A549 (cell line): ENCODE data around the gene TRABD. TPM values are rescaled to one million over a fixed set of nuclear protein-coding genes. Genes with fewer than 3 reads are reported as not detected.

Experiments
- ATAC-seq, 2 experiments: fragments of 200-7000 bp in 1 of 2; fragments of >200 bp in 1 of 2; cut with Nextera tagmentation in 1 of 2; cut with Tn5 transposase in 1 of 2; 3 replicates each; pipeline versions ENCODE4 v1.8.0 to v1.9.1; 2018 to 2020; ENCODE audit warnings: mild to moderate bottlenecking in 1 of 2, moderate library complexity in 1 of 2
- CTCF ChIA-PET: fragments of 300-600 bp; sonication (Branson Sonifier 250); formaldehyde crosslinking; extraction: SDS; loops from one replicate; lab custom pipeline; 2021; ENCODE audit warnings: antibody characterized with exemption, inconsistent platforms; lab: Yijun Ruan, JAX
- POLR2A ChIA-PET: fragments of 350-600 bp; formaldehyde crosslinking; extraction: SDS; loops from one replicate; lab custom pipeline; 2021; ENCODE audit warnings: antibody characterized with exemption, inconsistent platforms; lab: Yijun Ruan, JAX
- DNase-seq, 2 experiments: peaks; one replicate each; pipeline versions ENCODE4 v3.0.0 to v3.0.0-alpha.2; 2011 to 2016; ENCODE audit warnings: low read depth in 1 of 2, low spot score in 1 of 2
- FAIRE-seq: peaks from 2 replicates; lab custom pipeline; 2011; peaks lifted over from hg19 to GRCh38; lab: Jason Lieb, UNC
- H3K27ac ChIP-seq, 2 experiments: fragments of >200 bp; sonication (Bioruptor Twin); formaldehyde crosslinking; 3 replicates each; pipeline ENCODE4 v1.5.1; 2016 to 2017
- H3K4me1 ChIP-seq: fragments of >200 bp; sonication (Bioruptor Twin); formaldehyde crosslinking; 3 replicates; pipeline ENCODE4 v1.6.1; 2016
- H3K4me2 ChIP-seq: fragments of >200 bp; sonication (Bioruptor Twin); formaldehyde crosslinking; 3 replicates; pipeline ENCODE4 v1.6.1; 2016
- H3K4me3 ChIP-seq: fragments of >200 bp; sonication (Bioruptor Twin); formaldehyde crosslinking; 3 replicates; pipeline ENCODE4 v1.5.1; 2016
- H3K9me3 ChIP-seq: fragments of >200 bp; sonication (Bioruptor Twin); formaldehyde crosslinking; 3 replicates; pipeline ENCODE4 v1.6.1; 2016
- CBX2 ChIP-seq: fragments of 200-600 bp; sonication (generic); IDR thresholded peaks from 2 replicates; pipeline ENCODE4 v1.6.1; 2016; ENCODE audit warnings: low read depth, mild to moderate bottlenecking, borderline replicate concordance
- CEBPB ChIP-seq, 2 experiments: fragments of >200 bp in 1 of 2; sonication (Bioruptor Twin) in 1 of 2; formaldehyde crosslinking in 1 of 2; IDR thresholded peaks; 2 replicates each; pipeline ENCODE4 v1.6.1; 2012 to 2016
- EHMT2 ChIP-seq: fragments of 200-600 bp; sonication (generic); IDR thresholded peaks from 2 replicates; pipeline ENCODE4 v1.6.1; 2016; ENCODE audit warnings: antibody characterized with exemption, low read depth, mild to moderate bottlenecking, moderate library complexity
- HMGXB4 ChIP-seq: fragments of 250-450 bp; sonication (Bioruptor Pico); IDR thresholded peaks from 2 replicates; pipeline ENCODE4 v1.5.0; 2021; ENCODE audit warnings: mild to moderate bottlenecking, moderate library complexity, borderline replicate concordance
- HOXA7 ChIP-seq: fragments of 250-450 bp; sonication (Bioruptor Pico); IDR thresholded peaks from 2 replicates; pipeline ENCODE4 v1.5.0; 2020; ENCODE audit warnings: mild to moderate bottlenecking, moderate library complexity
- HOXB5 ChIP-seq: fragments of 250-450 bp; sonication (Bioruptor Pico); IDR thresholded peaks from 2 replicates; pipeline ENCODE4 v1.5.0; 2020; ENCODE audit warnings: mild to moderate bottlenecking, moderate library complexity
- KDM5A ChIP-seq: fragments of 200-600 bp; sonication (generic); IDR thresholded peaks from 2 replicates; pipeline ENCODE4 v1.6.1; 2016; ENCODE audit warnings: antibody characterized with exemption, mild to moderate bottlenecking
- MAZ ChIP-seq: fragments of 150-350 bp; IDR thresholded peaks from 2 replicates; pipeline ENCODE4 v1.6.1; 2014; ENCODE audit warnings: antibody characterized with exemption, low read depth, low read length, borderline replicate concordance
- NPAS2 ChIP-seq: fragments of 250-450 bp; sonication (Bioruptor Pico); IDR thresholded peaks from 2 replicates; pipeline ENCODE4 v1.8.0; 2022; ENCODE audit warnings: mild to moderate bottlenecking, moderate library complexity, borderline replicate concordance
- PBX3 ChIP-seq: IDR thresholded peaks from 2 replicates; pipeline ENCODE4 v1.6.1; 2012
- PHF8 ChIP-seq: fragments of 200-600 bp; sonication (generic); IDR thresholded peaks from 2 replicates; pipeline ENCODE4 v1.6.1; 2016; ENCODE audit warnings: low read depth, mild to moderate bottlenecking, antibody characterized with exemption, moderate library complexity, borderline replicate concordance
- POLR2AphosphoS2 ChIP-seq: conservative IDR thresholded peaks from 2 replicates; pipeline ENCODE4 v1.6.1; 2012; ENCODE audit warnings: low read length, improper control_type of control experiment, inconsistent platforms
- REST ChIP-seq: fragments of 200-600 bp; sonication (generic); IDR thresholded peaks from 2 replicates; pipeline ENCODE4 v1.6.1; 2016; ENCODE audit warnings: antibody characterized with exemption, mild to moderate bottlenecking, moderate library complexity
- SMC3 ChIP-seq: fragments of >200 bp; sonication (Bioruptor Twin); formaldehyde crosslinking; IDR thresholded peaks from 3 replicates; pipeline ENCODE4 v1.6.1; 2018; ENCODE audit warnings: inconsistent platforms
- SREBF2 ChIP-seq: fragments of 450-650 bp; IDR thresholded peaks from 2 replicates; pipeline ENCODE4 v1.6.1; 2014; ENCODE audit warnings: mild to moderate bottlenecking, moderate library complexity
- USF2 ChIP-seq: fragments of 450-650 bp; IDR thresholded peaks from 2 replicates; pipeline ENCODE4 v1.6.1; 2014; ENCODE audit warnings: antibody characterized with exemption
- ZFP36 ChIP-seq: fragments of 450-650 bp; IDR thresholded peaks from 2 replicates; pipeline ENCODE4 v1.6.1; 2014; ENCODE audit warnings: borderline replicate concordance; ENCODE audit not compliant: partially characterized antibody
- ZNF302 ChIP-seq: fragments of 250-450 bp; sonication (Bioruptor Pico); IDR thresholded peaks from 2 replicates; pipeline ENCODE4 v1.9.0; 2021; ENCODE audit warnings: inconsistent platforms, mild to moderate bottlenecking, moderate library complexity
- WGBS: methylation state at CpG from one replicate; pipeline ENCODE4 v1.1.6; 2017; ENCODE audit errors: missing lambda C conversion rate; 5-methylcytosine and 5-hydroxymethylcytosine counted together
- polyA plus RNA-seq, 4 experiments: library from polyadenylated mRNA; depleted of rRNA in 3 of 4; stranded (reverse); fragments of >200 nt; fragmentation: RNase III in 1 of 4; extraction: RNeasy Plus Mini Kit Qiagen cat#74134 plus additional on column Dnase treatment in 1 of 4; gene quantifications; 2 replicates in 3 of 4; 3 replicates in 1 of 4; pipeline ENCODE4 v1.2.3, GENCODE V29; 2011 to 2017

Gene TRABD
- polyA plus RNA-seq, 2 of the 4 experiments (the other 2 are of a cell fraction) = 14.8 to 30.4 TPM

- CTCF ChIA-PET = interaction anchor here (1.3 to 1.9 kb wide), 2 partner anchors 16 to 25 kb away, joined by 6 to 7 read pairs; no protein-coding TSS in a partner anchor
Measured at GRCh38 chr22:50173983-50174355, 11.7 kb upstream of the TRABD start.

More at GRCh38 chr22:50173983-50174355, 11.7 kb upstream of the TRABD start:
- no peak for DNase-seq
- H3K4me1 ChIP-seq = peaks cover 7% of the 10 kb centered on the region; the same call in 1 of the 3 replicates
- no peaks in the 10 kb centered on the region for H3K9me3 ChIP-seq
- no peak for FAIRE-seq
- ATAC-seq = no peak
- no peak overlapping the region for H3K27ac ChIP-seq
- no peak for TF ChIP-seq HOXB5 (CRISPR knock-in tag)
- no peak for TF ChIP-seq SMC3
- no peak for TF ChIP-seq HMGXB4
- no peak for TF ChIP-seq CEBPB (IDR thresholded peaks at IDR 0.05)
- no peak for TF ChIP-seq HOXA7
- TF ChIP-seq MAZ = no peak
- TF ChIP-seq CBX2 = no peak
- TF ChIP-seq REST = no peak
- no peak for TF ChIP-seq ZNF302 (CRISPR knock-in tag)
- TF ChIP-seq PBX3 = no peak
- TF ChIP-seq USF2 = no peak
- no peak for TF ChIP-seq ZFP36
- TF ChIP-seq EHMT2 = no peak
- TF ChIP-seq NPAS2 (CRISPR knock-in tag) = no peak
- no peak for TF ChIP-seq SREBF2
- TF ChIP-seq POLR2AphosphoS2 = no peak
- no peak for TF ChIP-seq PHF8
- no peak for TF ChIP-seq KDM5A
- no peak overlapping the region for H3K4me2 ChIP-seq
- POLR2A ChIA-PET = no interaction called here
- 87% methylated on average over 4 of the region's 6 CpGs for WGBS
- H3K4me3 ChIP-seq = no peak overlapping the region
